ENCODE measurements around the gene ALG14.

DNA sequence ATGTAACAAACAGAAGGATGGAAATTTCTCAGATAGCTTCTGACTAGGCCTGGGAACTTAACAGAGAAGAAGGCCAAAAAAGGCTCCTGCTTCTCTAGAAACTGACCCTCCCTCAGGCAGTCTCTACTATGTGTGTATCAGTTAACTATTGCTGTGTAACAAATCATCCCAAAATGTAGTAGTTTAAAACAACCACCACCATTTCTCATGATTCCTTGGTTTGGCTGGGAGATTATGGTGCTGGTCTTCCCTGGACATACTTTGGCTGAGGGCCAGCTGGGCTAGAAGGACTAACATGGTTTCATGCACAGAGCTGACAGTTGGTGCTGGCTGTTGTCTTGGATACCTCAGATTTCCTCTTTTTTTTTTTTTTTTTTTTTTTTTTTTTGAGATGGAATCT is 119.6 kb downstream of the ALG14 start:
- TF ChIP-seq CTCF (IDR thresholded peaks at IDR 0.05) (no peak), EP300 (IDR thresholded peaks at IDR 0.05) (no peak)
